H1 (cell line): ENCODE data around the gene CAMK2D. TPM values are rescaled to one million over a fixed set of nuclear protein-coding genes. Genes with fewer than 3 reads are reported as not detected.

Experiments used
- CTCF ChIA-PET: fragments of 300-600 bp; sonication (Branson Sonifier 250); formaldehyde crosslinking; loops from one replicate; lab custom pipeline; 2021; ENCODE audit not compliant: partially characterized antibody; lab: Charles Lee
- POLR2A ChIA-PET: fragments of 300-600 bp; sonication (Branson Sonifier 250); formaldehyde crosslinking; loops from one replicate; lab custom pipeline; 2021; ENCODE audit warnings: inconsistent platforms; ENCODE audit not compliant: partially characterized antibody; lab: Charles Lee
- DNase-seq, 2 experiments: peaks; one replicate each; pipeline versions ENCODE4 v3.0.0 to v3.0.0-alpha.2; 2010 to 2022; ENCODE audit warnings: low spot score in 2 of 2, low read depth in 1 of 2, mixed read lengths in 1 of 2
- FAIRE-seq: peaks from 2 replicates; lab custom pipeline; 2011; peaks lifted over from hg19 to GRCh38; lab: Jason Lieb, UNC
- H2AFZ ChIP-seq: 2 replicates; pipeline ENCODE4 v1.8.1; 2012; ENCODE audit warnings: low read length, inconsistent platforms
- H2AK5ac ChIP-seq: 2 replicates; pipeline ENCODE4 v1.6.1; 2013; ENCODE audit warnings: low read depth, low read length
- H2BK120ac ChIP-seq: replicated peaks from 2 replicates; pipeline ENCODE3; 2013; ENCODE audit warnings: low read depth, low read length, inconsistent platforms
- H2BK12ac ChIP-seq: 2 replicates; pipeline ENCODE4 v1.6.1; 2013; ENCODE audit warnings: low read depth, low read length
- H2BK15ac ChIP-seq: 2 replicates; pipeline ENCODE4 v1.6.1; 2013; ENCODE audit warnings: low read length
- H2BK20ac ChIP-seq: 2 replicates; pipeline ENCODE4 v1.6.1; 2013; ENCODE audit warnings: low read length
- H2BK5ac ChIP-seq: 2 replicates; pipeline ENCODE4 v1.6.1; 2013; ENCODE audit warnings: low read depth, low read length
- H3K14ac ChIP-seq: 2 replicates; pipeline ENCODE4 v1.6.1; 2013; ENCODE audit warnings: inconsistent platforms; ENCODE audit not compliant: insufficient read length
- H3K18ac ChIP-seq: 2 replicates; pipeline ENCODE4 v1.6.1; 2013; ENCODE audit warnings: low read length; ENCODE audit errors: extremely low read depth
- H3K23ac ChIP-seq: 2 replicates; pipeline ENCODE4 v1.6.1; 2013; ENCODE audit warnings: inconsistent platforms; ENCODE audit not compliant: insufficient read length
- H3K23me2 ChIP-seq: 2 replicates; pipeline ENCODE4 v1.6.1; 2013; ENCODE audit warnings: low read depth, low read length
- H3K27ac ChIP-seq: 2 replicates; pipeline ENCODE4 v1.6.1; 2011; ENCODE audit warnings: low read depth, low read length, inconsistent platforms
- H3K27me3 ChIP-seq, 4 experiments: replicated peaks in 1 of 4; 1 replicate in 1 of 4; 2 replicates in 3 of 4; pipeline versions ENCODE4 v1.6.1 to v1.8.1; 2011 to 2013; ENCODE audit warnings: low read length in 3 of 4, mild to moderate bottlenecking in 3 of 4, inconsistent platforms in 2 of 4, mixed read lengths in 2 of 4, moderate library complexity in 1 of 4; ENCODE audit not compliant: control insufficient read depth in 3 of 4, insufficient read depth in 3 of 4; ENCODE audit errors: extremely low read depth in 1 of 4
- H3K36me3 ChIP-seq, 4 experiments: 2 replicates each; pipeline versions ENCODE4 v1.6.1 to v1.8.1; 2011 to 2013; ENCODE audit warnings: mild to moderate bottlenecking in 4 of 4, low read length in 3 of 4, moderate library complexity in 2 of 4, control low read depth in 1 of 4, inconsistent platforms in 1 of 4; ENCODE audit not compliant: insufficient read depth in 4 of 4, control insufficient read depth in 2 of 4
- H3K4ac ChIP-seq: replicated peaks from 2 replicates; pipeline ENCODE3; 2013; ENCODE audit warnings: low read length, low read depth, mixed read lengths, inconsistent platforms; ENCODE audit not compliant: insufficient read length
- H3K4me1 ChIP-seq, 4 experiments: replicated peaks in 1 of 4; 1 replicate in 1 of 4; 2 replicates in 3 of 4; pipeline versions ENCODE4 v1.6.1 to v1.8.1; 2011 to 2013; ENCODE audit warnings: low read length in 3 of 4, inconsistent platforms in 2 of 4, mixed read lengths in 1 of 4; ENCODE audit not compliant: insufficient read depth in 4 of 4, control insufficient read depth in 3 of 4
- H3K4me2 ChIP-seq, 2 experiments: 2 replicates each; pipeline versions ENCODE4 v1.6.1 to v1.8.1; 2011 to 2013; ENCODE audit warnings: low read depth in 2 of 2, low read length in 2 of 2, control low read depth in 1 of 2, inconsistent platforms in 1 of 2, mild to moderate bottlenecking in 1 of 2; ENCODE audit not compliant: insufficient read depth in 1 of 2
- H3K4me3 ChIP-seq, 4 experiments: fragments of 200-600, 300-600 bp in 1 of 4; sonication (generic), shearing (Covaris generic), sonication (Bioruptor Twin) in 1 of 4; 2 replicates each; pipeline versions ENCODE4 v1.5.1 to v1.8.1; 2011 to 2016; ENCODE audit warnings: low read length in 4 of 4, low read depth in 3 of 4, control low read depth in 2 of 4, inconsistent platforms in 2 of 4, mild to moderate bottlenecking in 2 of 4, mixed read lengths in 1 of 4, moderate library complexity in 1 of 4; ENCODE audit not compliant: insufficient read depth in 2 of 4; ENCODE audit errors: extremely low read depth in 1 of 4
- H3K56ac ChIP-seq: replicated peaks from 2 replicates; pipeline ENCODE3; 2013; ENCODE audit warnings: low read depth, mild to moderate bottlenecking, mixed read lengths, low read length, inconsistent platforms; ENCODE audit not compliant: insufficient read length
- H3K79me1 ChIP-seq: 2 replicates; pipeline ENCODE4 v1.6.1; 2013; ENCODE audit warnings: low read depth, low read length, control low read depth
- H3K79me2 ChIP-seq, 2 experiments: 2 replicates each; pipeline versions ENCODE4 v1.6.1 to v1.8.1; 2012 to 2013; ENCODE audit warnings: low read length in 2 of 2, mild to moderate bottlenecking in 2 of 2, inconsistent platforms in 1 of 2; ENCODE audit not compliant: insufficient read depth in 2 of 2, control insufficient read depth in 1 of 2
- H3K9ac ChIP-seq, 4 experiments: replicated peaks in 1 of 4; 1 replicate in 1 of 4; 2 replicates in 3 of 4; pipeline versions ENCODE4 v1.6.1 to v1.8.1; 2011 to 2013; ENCODE audit warnings: low read depth in 3 of 4, low read length in 3 of 4, control low read depth in 2 of 4, mild to moderate bottlenecking in 2 of 4, moderate library complexity in 2 of 4, inconsistent platforms in 1 of 4; ENCODE audit errors: extremely low read depth in 1 of 4
- H3K9me3 ChIP-seq, 2 experiments: 2 replicates each; pipeline versions ENCODE4 v1.6.1 to v1.8.1; 2012 to 2013; ENCODE audit warnings: mild to moderate bottlenecking in 2 of 2, moderate library complexity in 2 of 2, control low read depth in 1 of 2, inconsistent platforms in 1 of 2, low read depth in 1 of 2, low read length in 1 of 2, mixed read lengths in 1 of 2; ENCODE audit not compliant: insufficient read depth in 2 of 2
- H4K20me1 ChIP-seq, 2 experiments: replicated peaks in 1 of 2; 2 replicates each; pipeline versions ENCODE3 to v1.8.1; 2011 to 2013; ENCODE audit warnings: inconsistent platforms in 2 of 2, low read length in 2 of 2, mild to moderate bottlenecking in 1 of 2; ENCODE audit not compliant: insufficient read depth in 2 of 2, control insufficient read depth in 1 of 2
- H4K5ac ChIP-seq: 2 replicates; pipeline ENCODE4 v1.6.1; 2013; ENCODE audit warnings: low read length, low read depth, mixed read lengths, inconsistent platforms; ENCODE audit not compliant: insufficient read length
- H4K8ac ChIP-seq: 2 replicates; pipeline ENCODE4 v1.8.0; 2013; ENCODE audit warnings: mild to moderate bottlenecking, moderate library complexity, low read length, inconsistent platforms; ENCODE audit not compliant: insufficient read depth; ENCODE audit errors: extremely low read depth
- H4K91ac ChIP-seq: replicated peaks from 2 replicates; pipeline ENCODE3; 2013; ENCODE audit warnings: low read length, mixed read lengths, inconsistent platforms; ENCODE audit not compliant: insufficient read length
- ATF3 ChIP-seq: IDR thresholded peaks from 2 replicates; pipeline ENCODE4 v1.6.1; 2011; ENCODE audit warnings: low read depth, mild to moderate bottlenecking, low read length; ENCODE audit not compliant: insufficient read depth
- BACH1 ChIP-seq: IDR thresholded peaks from 2 replicates; pipeline ENCODE4 v1.6.1; 2012; ENCODE audit warnings: low read length, improper control_type of control experiment
- CBX5 ChIP-seq: fragments of 300-800, 300-1000 bp; sonication (generic); IDR thresholded peaks from 2 replicates; pipeline ENCODE4 v1.7.1; 2016; ENCODE audit warnings: antibody characterized with exemption, low read length, low read depth
- JUN ChIP-seq: IDR thresholded peaks from 2 replicates; pipeline ENCODE4 v1.6.1; 2011; ENCODE audit warnings: low read depth, mild to moderate bottlenecking, improper control_type of control experiment, low read length
- KDM5A ChIP-seq: fragments of 200-600 bp; IDR thresholded peaks from 2 replicates; pipeline ENCODE4 v1.7.1; 2012; ENCODE audit warnings: mild to moderate bottlenecking, low read length, inconsistent platforms, mixed read lengths
- SIX5 ChIP-seq: IDR thresholded peaks from 2 replicates; pipeline ENCODE4 v1.6.1; 2011; ENCODE audit warnings: mild to moderate bottlenecking, low read depth, low read length
- SP4 ChIP-seq: IDR thresholded peaks from 2 replicates; pipeline ENCODE4 v1.6.1; 2012; ENCODE audit warnings: low read length, inconsistent platforms
- WGBS, 2 experiments: shearing (Covaris generic) in 1 of 2; methylation state at CpG; one replicate each; pipeline versions ENCODE4 v1.1.6 to v1.1.7; 2013 to 2015; ENCODE audit warnings: low lambda C conversion rate in 2 of 2, mixed read lengths in 2 of 2, inconsistent platforms in 1 of 2, low coverage in 1 of 2, missing lambda C conversion rate in 1 of 2; ENCODE audit not compliant: insufficient replicate concordance in 2 of 2, insufficient coverage in 1 of 2, insufficient read length in 1 of 2; ENCODE audit errors: extremely low coverage in 1 of 2, missing lambda C conversion rate in 1 of 2; 5-methylcytosine and 5-hydroxymethylcytosine counted together
- polyA plus RNA-seq, 7 experiments: library from polyadenylated mRNA; depleted of rRNA in 3 of 7; stranded (reverse) in 5 of 7; unstranded in 2 of 7; fragments of >200 nt in 5 of 7; fragments of 200-250 nt in 2 of 7; gene quantifications; 1 replicate in 5 of 7; 2 replicates in 1 of 7; 4 replicates in 1 of 7; pipeline versions ENCODE4 v1.2.1 to v1.2.3, GENCODE V29; 2011 to 2013; ENCODE audit warnings: missing spikeins in 2 of 7, mixed read lengths in 2 of 7
- total RNA-seq: library from RNA; stranded (reverse); fragmentation: NEBNext Ultra II Directional; extraction: Animal tissue kit (Norgen Biotek cat#: 25700); gene quantifications from 2 replicates; pipeline ENCODE4 v1.2.1, GENCODE V29; 2021

The CAMK2D gene
- total and polyA plus RNA-seq, 2 of the 8 experiments (the other 6 are each of a cell fraction or from before 2014, with no cell fraction given) = 3.2 to 7.0 TPM

- TF ChIP-seq CBX5 = no peak
- TF ChIP-seq SIX5 = no peak
- TF ChIP-seq SP4 = no peak
- TF ChIP-seq ATF3 = no peak
- TF ChIP-seq KDM5A = no peak
- TF ChIP-seq JUN = no peak
- TF ChIP-seq BACH1 = no peak
- TF ChIP-seq, all 59 proteins: peak for 0
- Histone ChIP-seq H3K4ac (no peak overlapping the region), H4K5ac (no peak overlapping the region), H3K23me2 (no peaks in the 10 kb centered on the region), H3K4me1 (no peaks in the 10 kb centered on the region), H2BK15ac (no peak overlapping the region), H2BK120ac (no peak overlapping the region), H3K23ac (no peak overlapping the region), H2BK12ac (no peak overlapping the region), H3K79me1 (no peaks in the 10 kb centered on the region), H2BK5ac (no peak overlapping the region), H2AK5ac (no peak overlapping the region), H3K27me3 (no peaks in the 10 kb centered on the region), H3K79me2 (no peaks in the 10 kb centered on the region), H3K56ac (no peak overlapping the region), H3K9ac (no peak overlapping the region), H4K20me1 (no peaks in the 10 kb centered on the region), H3K36me3 (no peaks in the 10 kb centered on the region), H4K8ac (no peak overlapping the region), H4K91ac (no peak overlapping the region), H3K27ac (no peak overlapping the region), H3K18ac (no peak overlapping the region), H2BK20ac (no peak overlapping the region), H3K14ac (no peak overlapping the region), H2AFZ (no peak overlapping the region), H3K4me2 (no peak overlapping the region), H3K9me3 (no peaks in the 10 kb centered on the region), H3K4me3 (no peak overlapping the region)
- WGBS, 2 experiments = 74% methylated on average over 6 of the region's 6 CpGs; no CpG with 5 or more reads in 1 of the 2 experiments
- DNase-seq = no peak
- POLR2A ChIA-PET = no interaction called here
- CTCF ChIA-PET = interaction anchor here (0.7 to 2.2 kb wide), 5 partner anchors 17 to 410 kb away, joined by 3 to 8 read pairs (median 3); no protein-coding TSS in a partner anchor
- no peak for FAIRE-seq
Measured at GRCh38 chr4:113783701-113784100, 22.2 kb upstream of the CAMK2D start.
